Heart left ventricle (tissue), 16 donors: ENCODE measurements around the gene MYO7B. TPM values are rescaled to one million over a fixed set of nuclear protein-coding genes. Genes with fewer than 3 reads are reported as not detected.

Experiments used
- ATAC-seq, 4 donors: fragments of 200-7000 bp; cut with Tn5 transposase; one replicate each; pipeline ENCODE4 v1.9.1; 2020 to 2022; ENCODE audit warnings: moderate library complexity in 4 of 4, mild to moderate bottlenecking in 3 of 4, moderate number of reproducible peaks in 1 of 4
- DNase-seq, 5 donors: peaks; one replicate each; pipeline ENCODE4 v3.0.0-alpha.2; 2020
- H3K27ac ChIP-seq, 12 donors: fragments of 200-600 bp; sonication (generic) in 4 of 12; one replicate each; pipeline versions ENCODE4 v1.5.0 to v1.8.0; 2016 to 2022; ENCODE audit warnings: mild to moderate bottlenecking in 2 of 12
- H3K27me3 ChIP-seq, 9 donors: fragments of 200-600 bp; sonication (generic) in 2 of 9; one replicate each; pipeline versions ENCODE4 v1.5.1 to v1.8.0; 2016 to 2022; ENCODE audit warnings: mild to moderate bottlenecking in 3 of 9
- H3K36me3 ChIP-seq, 9 donors: fragments of 200-600 bp; sonication (generic) in 2 of 9; one replicate each; pipeline versions ENCODE4 v1.5.0 to v1.8.0; 2018 to 2022; ENCODE audit warnings: mild to moderate bottlenecking in 2 of 9
- H3K4me1 ChIP-seq, 12 donors: fragments of 200-600 bp; sonication (generic) in 4 of 12; one replicate each; pipeline versions ENCODE4 v1.5.0 to v1.8.0; 2016 to 2022; ENCODE audit warnings: mild to moderate bottlenecking in 3 of 12
- H3K4me3 ChIP-seq, 12 donors: fragments of 200-600 bp; sonication (generic) in 4 of 12; one replicate each; pipeline versions ENCODE4 v1.5.0 to v1.8.0; 2017 to 2022; ENCODE audit warnings: mild to moderate bottlenecking in 9 of 12, moderate library complexity in 4 of 12
- H3K9me3 ChIP-seq, 12 donors: fragments of 200-600 bp; sonication (generic) in 4 of 12; one replicate each; pipeline versions ENCODE4 v1.5.0 to v1.8.0; 2016 to 2022; ENCODE audit warnings: mild to moderate bottlenecking in 1 of 12
- POLR2A ChIP-seq, 2 donors: fragments of 450-650 bp; IDR thresholded peaks; one replicate each; pipeline ENCODE4 v1.6.1; 2017; ENCODE audit warnings: antibody characterized with exemption in 2 of 2, mild to moderate bottlenecking in 2 of 2, moderate library complexity in 2 of 2
- WGBS, 4 donors: extraction: QIAGEN DNeasy Blood & Tissue Kit in 2 of 4; methylation state at CpG; one replicate each; pipeline versions ENCODE4 v1.1.5 to v1.1.7; 2013 to 2018; 5-methylcytosine and 5-hydroxymethylcytosine counted together
- intact Hi-C, 10 donors: fragments of 100-400 bp; cut with DNase I; formaldehyde crosslinking; loops; one replicate each; pipeline versions ENCODE4 v1.11.1 to v1.14.2; 2022
- polyA plus RNA-seq, 2 donors: library from polyadenylated mRNA; stranded (reverse); fragments of 200-250 nt; gene quantifications; one replicate each; pipeline ENCODE4 v1.2.3, GENCODE V29; 2013
- total RNA-seq, 9 donors: library from RNA; depleted of rRNA in 2 of 9; stranded (reverse); fragments of >200 nt in 2 of 9; fragmentation: NEBNext Ultra II Directional in 3 of 9; extraction: Animal tissue kit (Norgen Biotek cat#: 25700) in 3 of 9; gene quantifications; one replicate each; pipeline versions ENCODE4 v1.1.0 to v1.2.4, GENCODE V29; 2016 to 2023
- TF ChIP-seq, protein P1 (sequence below), 12 donors: fragments of 200-600 bp; sonication (generic) in 4 of 12; IDR thresholded peaks; one replicate each; pipeline versions ENCODE4 v1.5.0 to v1.8.0; 2018 to 2022; ENCODE audit warnings: antibody characterized with exemption in 12 of 12, mild to moderate bottlenecking in 5 of 12
- donor health status: ischemic (EF 13 %, LVEDD 7.1; RV severe dilation, severe dysfunction).
- donor health status: healthy with polysubstance abuse.
- donor health status: DM: no; HTN: yes; CAD: no.
- donor health status: DM: no; HTN: no; CAD: no.
- donor health status: ischemic (EF 25% LVEDD 6.9; RV normal size, moderate dysfunction).
- donor health status: ischemic (EF 25% LVEDD 5.7; RV mildly dilated, moderate dysfunction).
- donor health status: healthy.
- donor health status: DM: yes; HTN: yes; CAD: no.
- donor health status: ischemic (EF 35%, LVEDD 5.7; RV mildly dilated, moderate dysfunction).
- donor health status: nonischemic (EF 11% LVEDD 7.7; RV severe dilation, severe dysfunction).
- donor health status: DM: yes; HTN: yes; CAD: no.
- donor health status: PGD.
- donor health status: ischemic (EF 29% LVEDD 5.4; RV normal size, mild dysfunction).
- donor health status: nonischemic (EF 23%, LVEDD 6.1; RV moderate dilation, normal function).

The MYO7B gene
- total and polyA plus RNA-seq, 11 donors: 0.20 to 2.1 (median 0.90) TPM

DNA sequence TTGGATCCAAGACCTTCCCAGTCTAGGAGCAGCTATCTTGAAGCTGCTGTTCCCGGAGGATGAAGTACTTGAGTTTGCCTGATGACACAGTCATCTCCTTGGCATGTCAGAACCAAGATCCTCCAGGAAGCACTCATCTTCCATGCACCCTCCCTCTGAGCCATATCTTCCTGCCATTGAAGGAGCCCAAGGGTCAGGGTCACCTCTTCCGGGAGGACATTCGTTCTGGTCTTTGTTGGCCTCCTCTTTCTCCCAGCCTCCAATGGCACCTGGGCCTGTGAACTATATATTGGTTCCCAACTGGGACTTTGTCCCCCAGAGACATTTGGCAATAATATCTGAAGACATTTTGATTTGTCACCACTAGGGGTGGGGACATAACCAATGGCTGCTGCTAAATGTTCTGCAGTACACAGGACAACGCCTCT lies 4.2 kb upstream of the MYO7B start:
- Histone ChIP-seq H3K9me3 (peaks cover 0 to 9% (median 0%) of the 10 kb centered on the region in 12 donors), H3K27ac (no peak overlapping the region), H3K4me1 (peaks cover 0 to 7% (median 5%) of the 10 kb centered on the region in 12 donors), H3K4me3 (no peak overlapping the region), H3K27me3 (peaks cover 0 to 8% (median 0%) of the 10 kb centered on the region in 9 donors), H3K36me3 (no peaks in the 10 kb centered on the region)
- 58 to 90% (median 63%) methylated on average over 3 to 4 of the region's 4 CpGs for WGBS, 4 donors
- TF ChIP-seq POLR2A (IDR thresholded peaks at IDR 0.05): no peak
- TF ChIP-seq, protein P1, sequence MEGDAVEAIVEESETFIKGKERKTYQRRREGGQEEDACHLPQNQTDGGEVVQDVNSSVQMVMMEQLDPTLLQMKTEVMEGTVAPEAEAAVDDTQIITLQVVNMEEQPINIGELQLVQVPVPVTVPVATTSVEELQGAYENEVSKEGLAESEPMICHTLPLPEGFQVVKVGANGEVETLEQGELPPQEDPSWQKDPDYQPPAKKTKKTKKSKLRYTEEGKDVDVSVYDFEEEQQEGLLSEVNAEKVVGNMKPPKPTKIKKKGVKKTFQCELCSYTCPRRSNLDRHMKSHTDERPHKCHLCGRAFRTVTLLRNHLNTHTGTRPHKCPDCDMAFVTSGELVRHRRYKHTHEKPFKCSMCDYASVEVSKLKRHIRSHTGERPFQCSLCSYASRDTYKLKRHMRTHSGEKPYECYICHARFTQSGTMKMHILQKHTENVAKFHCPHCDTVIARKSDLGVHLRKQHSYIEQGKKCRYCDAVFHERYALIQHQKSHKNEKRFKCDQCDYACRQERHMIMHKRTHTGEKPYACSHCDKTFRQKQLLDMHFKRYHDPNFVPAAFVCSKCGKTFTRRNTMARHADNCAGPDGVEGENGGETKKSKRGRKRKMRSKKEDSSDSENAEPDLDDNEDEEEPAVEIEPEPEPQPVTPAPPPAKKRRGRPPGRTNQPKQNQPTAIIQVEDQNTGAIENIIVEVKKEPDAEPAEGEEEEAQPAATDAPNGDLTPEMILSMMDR (IDR thresholded peaks at IDR 0.05): peak in 1 of 12 donors; percentile 6
- intact Hi-C loops: loop anchor here in 1 of 10 donors (5.0 kb wide), 1 partner anchor 51 kb away; no protein-coding TSS in a partner anchor
- ATAC-seq (no peak), DNase-seq (no peak)

DNA sequence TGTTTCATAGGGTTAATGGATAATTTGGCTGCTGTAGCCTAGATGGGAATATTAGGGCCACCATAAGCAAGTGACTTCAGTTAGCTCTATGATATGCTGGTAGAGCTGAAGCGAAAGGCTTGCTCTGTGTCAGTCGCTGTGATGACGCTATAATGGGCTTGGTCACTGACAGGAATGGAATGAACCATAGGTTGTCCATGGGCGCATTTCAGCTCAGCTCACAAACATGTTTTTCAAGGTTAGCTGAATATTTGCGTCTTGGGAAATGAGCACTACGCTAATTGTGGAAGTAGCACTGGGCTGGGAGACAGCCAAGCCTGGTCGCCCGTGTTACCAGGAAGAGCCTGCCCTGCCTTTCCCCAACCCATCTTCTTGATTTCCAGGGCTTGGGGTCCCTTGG lies 3.2 kb upstream of the MYO7B start:
- ATAC-seq: no peak
- Histone ChIP-seq H3K4me1 (peaks cover 0 to 4% (median 2%) of the 10 kb centered on the region in 12 donors), H3K4me3 (no peak overlapping the region), H3K27ac (no peak overlapping the region), H3K9me3 (peaks cover 0 to 9% (median 0%) of the 10 kb centered on the region in 12 donors), H3K27me3 (peaks cover 0 to 8% (median 0%) of the 10 kb centered on the region in 9 donors), H3K36me3 (no peaks in the 10 kb centered on the region)
- DNase-seq: no peak
- TF ChIP-seq, protein P1 (IDR thresholded peaks at IDR 0.05): no peak
- TF ChIP-seq POLR2A (IDR thresholded peaks at IDR 0.05): no peak
- intact Hi-C loops: loop anchor here in 1 of 10 donors (5.0 kb wide), 1 partner anchor 50 kb away; no protein-coding TSS in a partner anchor
- 84 to 91% (median 89%) methylated on average over 8 of the region's 8 CpGs for WGBS, 4 donors

DNA sequence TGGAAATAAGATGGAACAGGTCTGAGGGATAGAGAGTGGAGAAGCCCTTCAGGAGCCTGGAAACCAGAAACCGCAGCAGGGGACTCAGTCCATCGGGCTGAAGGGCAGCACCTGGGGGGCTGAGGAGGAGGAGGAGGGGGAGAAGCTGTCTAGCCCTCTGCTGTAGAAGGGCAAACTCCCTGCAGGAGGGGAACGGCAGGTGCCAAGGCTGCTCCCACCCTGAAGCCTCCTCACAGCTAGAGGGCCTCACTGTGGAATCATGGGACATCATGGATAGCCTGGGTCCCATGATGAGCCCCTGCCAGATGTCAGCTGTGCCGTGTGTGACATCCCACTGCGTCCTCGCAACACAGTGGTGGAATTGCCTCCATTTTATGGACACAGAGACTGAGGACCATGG lies 435 bp downstream of the MYO7B start:
- 75 to 87% (median 82%) methylated on average over 5 to 6 of the region's 6 CpGs for WGBS, 4 donors
- ATAC-seq: no peak

DNA sequence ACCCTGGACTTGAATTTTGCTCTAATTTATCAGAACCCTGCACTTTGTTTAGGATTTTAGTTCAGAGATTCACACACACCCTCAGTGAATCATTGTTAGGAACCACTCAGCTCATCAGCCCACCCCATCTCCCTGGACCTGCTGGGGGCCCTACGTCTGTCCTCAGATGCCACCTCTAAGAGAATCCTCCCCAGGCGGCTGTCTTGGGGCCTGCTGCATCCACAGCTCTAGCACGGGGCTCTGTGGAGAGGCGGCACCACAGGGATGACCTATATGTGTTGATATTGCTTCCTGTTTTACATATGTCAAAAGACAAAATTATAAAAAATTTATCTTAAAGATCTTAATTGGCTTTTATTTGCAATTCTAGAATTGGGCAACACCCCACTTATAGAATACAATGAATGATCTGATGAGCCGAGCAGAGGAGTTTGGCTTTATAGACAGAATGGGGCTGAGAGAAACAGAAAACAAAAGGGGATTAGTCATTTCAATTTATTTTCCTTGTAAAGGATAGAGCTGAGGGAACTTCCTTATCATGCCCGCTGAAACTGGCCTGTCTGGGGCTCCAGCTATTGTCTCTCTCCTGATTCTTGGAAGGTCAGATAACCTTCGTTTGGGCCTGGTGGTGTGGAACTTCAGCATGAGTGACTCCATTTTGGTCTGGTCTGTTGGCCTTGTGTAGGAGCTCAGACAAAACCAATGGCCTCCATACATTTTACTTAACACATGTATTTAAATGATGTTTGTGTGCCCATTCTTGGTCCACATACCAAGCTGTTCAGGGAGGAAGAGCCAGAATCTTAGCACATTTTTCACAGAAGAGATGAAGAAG lies 1.4 kb downstream of the MYO7B start:
- Histone ChIP-seq H3K27me3 (peaks cover 0 to 8% (median 0%) of the 10 kb centered on the region in 9 donors), H3K27ac (no peak overlapping the region), H3K4me3 (no peak overlapping the region), H3K9me3 (no peaks in the 10 kb centered on the region), H3K4me1 (no peaks in the 10 kb centered on the region), H3K36me3 (no peaks in the 10 kb centered on the region)
- no peak for TF ChIP-seq POLR2A (IDR thresholded peaks at IDR 0.05)
- TF ChIP-seq, protein P1 (IDR thresholded peaks at IDR 0.05): no peak
- intact Hi-C loops: no loop called here
- ATAC-seq (no peak), DNase-seq (no peak)
- 79 to 83% (median 81%) methylated on average over 7 of the region's 7 CpGs for WGBS, 4 donors

More for the DNA sequence above, 435 bp downstream of the MYO7B start:
- Histone ChIP-seq H3K36me3 (no peaks in the 10 kb centered on the region), H3K9me3 (no peaks in the 10 kb centered on the region), H3K27me3 (peaks cover 0 to 8% (median 0%) of the 10 kb centered on the region in 9 donors), H3K4me3 (no peak overlapping the region), H3K27ac (no peak overlapping the region), H3K4me1 (no peaks in the 10 kb centered on the region)
- no peak for DNase-seq
- TF ChIP-seq, protein P1 (IDR thresholded peaks at IDR 0.05): no peak
- no peak for TF ChIP-seq POLR2A (IDR thresholded peaks at IDR 0.05)
- intact Hi-C loops: no loop called here
